OCI-LY3 (cell line): Measurements from ENCODE around the gene STK39.

ENCODE experiments used
- H2AFZ ChIP-seq: fragments of 200-600, 300-600 bp; shearing (Covaris generic); 2 replicates; pipeline ENCODE4 v1.6.0; 2014; ENCODE audit warnings: antibody characterized with exemption, low read depth, low read length
- H3K27ac ChIP-seq: fragments of 200-600, 300-600 bp; sonication (generic); 2 replicates; pipeline ENCODE4 v1.5.1; 2014; ENCODE audit warnings: mild to moderate bottlenecking, low read length, moderate library complexity, mixed read lengths
- H3K27me3 ChIP-seq: fragments of 200-600, 300-600 bp; sonication (generic); 2 replicates; pipeline ENCODE4 v1.6.1; 2014; ENCODE audit warnings: low read depth, low read length, mixed read lengths
- H3K36me3 ChIP-seq: fragments of 200-600, 300-600 bp; sonication (generic); replicated peaks from 2 replicates; pipeline ENCODE3; 2014; ENCODE audit warnings: low read depth, low read length, mixed read lengths
- H3K4me1 ChIP-seq: fragments of 300-600, 200-600 bp; sonication (generic); 2 replicates; pipeline ENCODE4 v1.6.1; 2014; ENCODE audit warnings: low read length, mixed read lengths
- H3K4me2 ChIP-seq: fragments of 200-600, 300-600 bp; sonication (generic); 2 replicates; pipeline ENCODE4 v1.6.1; 2014; ENCODE audit warnings: low read length, mixed read lengths
- H3K4me3 ChIP-seq: fragments of 300-600, 200-600 bp; sonication (generic); 2 replicates; pipeline ENCODE4 v1.5.1; 2014; ENCODE audit warnings: antibody characterized with exemption, mild to moderate bottlenecking, low read length, moderate library complexity
- H3K79me2 ChIP-seq: fragments of 300-600, 200-600 bp; shearing (Covaris generic); 2 replicates; pipeline ENCODE4 v1.6.1; 2014; ENCODE audit warnings: mild to moderate bottlenecking, low read length, mixed read lengths
- H3K9ac ChIP-seq: fragments of 300-600, 200-600 bp; shearing (Covaris generic); 2 replicates; pipeline ENCODE4 v1.6.0; 2014; ENCODE audit warnings: mild to moderate bottlenecking, low read length, moderate library complexity
- H3K9me3 ChIP-seq: fragments of 200-600, 300-600 bp; shearing (Covaris generic); 2 replicates; pipeline ENCODE4 v1.6.1; 2014; ENCODE audit warnings: low read length, mixed read lengths; ENCODE audit not compliant: insufficient read depth
- H4K20me1 ChIP-seq: fragments of 200-600, 300-600 bp; sonication (generic); 2 replicates; pipeline ENCODE4 v1.6.1; 2016; ENCODE audit warnings: low read length, mixed read lengths; ENCODE audit not compliant: insufficient read depth
- EZH2phosphoT487 ChIP-seq: fragments of 200-600 bp; shearing (Covaris generic); IDR thresholded peaks from 2 replicates; pipeline ENCODE4 v1.6.1; 2018; ENCODE audit warnings: antibody characterized with exemption, mixed run types, low read depth
- TF ChIP-seq, protein P1 (sequence below): fragments of 200-600, 300-600 bp; sonication (generic); IDR thresholded peaks from 2 replicates; pipeline ENCODE4 v1.5.1; 2014; ENCODE audit warnings: antibody characterized with exemption, low read length, low read depth

The STK39 gene

DNA sequence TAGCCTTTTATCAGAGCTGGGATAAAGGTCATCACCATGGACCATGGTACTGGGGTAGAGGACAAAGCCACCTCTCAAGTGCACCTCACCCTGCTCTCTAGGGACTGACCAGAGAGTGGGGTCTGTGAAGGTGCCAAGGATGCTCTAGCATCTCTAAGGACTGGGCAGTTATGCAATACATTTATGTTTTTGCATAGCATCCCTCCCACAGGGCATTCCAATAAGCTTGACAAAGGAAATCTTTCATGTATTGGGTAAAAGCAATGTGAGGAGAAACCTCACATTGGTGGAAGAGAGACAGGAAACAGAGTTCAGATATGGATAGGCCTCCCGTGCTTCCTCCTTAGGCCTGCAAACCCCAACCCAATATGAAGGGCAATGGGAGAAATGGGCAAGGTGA is 31.6 kb downstream of the STK39 start:
- no peaks in the 10 kb centered on the region for H3K79me2 ChIP-seq
- H3K36me3 ChIP-seq = no peaks in the 10 kb centered on the region

DNA sequence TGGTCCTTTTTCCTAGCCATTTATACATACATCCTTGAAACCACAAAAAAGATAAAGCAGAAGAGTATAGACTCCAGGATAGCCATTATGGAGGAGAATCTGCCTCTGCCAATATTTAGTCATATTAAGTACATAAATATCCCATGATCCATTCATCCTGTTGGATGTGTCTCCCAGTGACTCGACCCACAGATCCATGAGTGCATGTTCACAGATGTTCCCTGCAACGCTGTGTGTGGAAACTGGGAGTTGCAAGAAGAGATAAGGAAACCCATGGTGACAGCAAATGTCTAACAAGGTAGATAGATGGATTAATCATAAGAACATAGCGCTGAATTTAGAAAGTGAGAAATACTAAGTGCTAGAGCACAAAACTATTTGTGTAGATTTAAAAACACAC is 34.5 kb downstream of the STK39 start:
- Histone ChIP-seq H2AFZ (no peak overlapping the region), H3K9ac (no peak overlapping the region), H3K4me2 (no peak overlapping the region), H3K9me3 (no peaks in the 10 kb centered on the region), H3K4me3 (no peak overlapping the region), H3K36me3 (no peaks in the 10 kb centered on the region), H3K79me2 (no peaks in the 10 kb centered on the region), H3K27ac (no peak overlapping the region), H4K20me1 (no peaks in the 10 kb centered on the region), H3K27me3 (no peaks in the 10 kb centered on the region), H3K4me1 (peaks cover 29% of the 10 kb centered on the region)
- TF ChIP-seq, protein P1, sequence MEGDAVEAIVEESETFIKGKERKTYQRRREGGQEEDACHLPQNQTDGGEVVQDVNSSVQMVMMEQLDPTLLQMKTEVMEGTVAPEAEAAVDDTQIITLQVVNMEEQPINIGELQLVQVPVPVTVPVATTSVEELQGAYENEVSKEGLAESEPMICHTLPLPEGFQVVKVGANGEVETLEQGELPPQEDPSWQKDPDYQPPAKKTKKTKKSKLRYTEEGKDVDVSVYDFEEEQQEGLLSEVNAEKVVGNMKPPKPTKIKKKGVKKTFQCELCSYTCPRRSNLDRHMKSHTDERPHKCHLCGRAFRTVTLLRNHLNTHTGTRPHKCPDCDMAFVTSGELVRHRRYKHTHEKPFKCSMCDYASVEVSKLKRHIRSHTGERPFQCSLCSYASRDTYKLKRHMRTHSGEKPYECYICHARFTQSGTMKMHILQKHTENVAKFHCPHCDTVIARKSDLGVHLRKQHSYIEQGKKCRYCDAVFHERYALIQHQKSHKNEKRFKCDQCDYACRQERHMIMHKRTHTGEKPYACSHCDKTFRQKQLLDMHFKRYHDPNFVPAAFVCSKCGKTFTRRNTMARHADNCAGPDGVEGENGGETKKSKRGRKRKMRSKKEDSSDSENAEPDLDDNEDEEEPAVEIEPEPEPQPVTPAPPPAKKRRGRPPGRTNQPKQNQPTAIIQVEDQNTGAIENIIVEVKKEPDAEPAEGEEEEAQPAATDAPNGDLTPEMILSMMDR = no peak
- TF ChIP-seq EZH2phosphoT487 = no peak

More for the DNA sequence above, 31.6 kb downstream of the STK39 start:
- H3K4me2 ChIP-seq = no peak overlapping the region
- peaks cover 16% of the 10 kb centered on the region for H3K4me1 ChIP-seq
- H3K27me3 ChIP-seq = no peaks in the 10 kb centered on the region
- H3K27ac ChIP-seq = no peak overlapping the region
- TF ChIP-seq EZH2phosphoT487 = no peak
- TF ChIP-seq, protein P1 = no peak
- H3K9ac ChIP-seq = no peak overlapping the region
- H2AFZ ChIP-seq = no peak overlapping the region
- H4K20me1 ChIP-seq = no peaks in the 10 kb centered on the region
- H3K4me3 ChIP-seq = no peak overlapping the region
- no peaks in the 10 kb centered on the region for H3K9me3 ChIP-seq

DNA sequence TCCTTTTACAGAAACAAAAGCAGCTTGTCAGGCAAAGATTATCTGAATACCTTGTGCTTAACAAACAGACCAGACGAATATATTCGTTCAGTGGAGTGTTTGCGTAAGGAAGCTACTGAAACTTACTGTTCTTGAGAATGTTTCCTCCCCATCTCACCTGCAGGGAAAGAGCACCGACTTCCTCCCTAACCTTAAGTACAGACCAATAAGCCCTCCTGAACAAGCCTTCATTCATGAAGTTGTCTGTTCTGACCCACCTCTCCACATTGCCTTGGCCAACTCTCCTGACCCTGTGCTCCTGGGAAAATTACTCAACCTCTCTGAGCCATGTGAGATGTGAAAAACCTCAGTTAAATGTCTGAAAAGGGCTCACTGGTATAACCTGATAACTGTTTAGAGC is 35.2 kb downstream of the STK39 start:
- no peak overlapping the region for H2AFZ ChIP-seq
- 0 out of 2 replicates have a peak overlapping the region, but pooled peaks have one; percentile 6 for H3K27ac ChIP-seq
- H3K4me3 ChIP-seq = no peak overlapping the region
- no peaks in the 10 kb centered on the region for H3K9me3 ChIP-seq
- H3K4me2 ChIP-seq = peak overlapping the region; percentile 64
- H3K9ac ChIP-seq = no peak overlapping the region
- H3K27me3 ChIP-seq = no peaks in the 10 kb centered on the region
- TF ChIP-seq, protein P1 = no peak
- no peak for TF ChIP-seq EZH2phosphoT487
- H3K4me1 ChIP-seq = peaks cover 36% of the 10 kb centered on the region
- no peaks in the 10 kb centered on the region for H4K20me1 ChIP-seq
- H3K79me2 ChIP-seq = no peaks in the 10 kb centered on the region; the same call in 1 of the 2 replicates
- H3K36me3 ChIP-seq = no peaks in the 10 kb centered on the region

DNA sequence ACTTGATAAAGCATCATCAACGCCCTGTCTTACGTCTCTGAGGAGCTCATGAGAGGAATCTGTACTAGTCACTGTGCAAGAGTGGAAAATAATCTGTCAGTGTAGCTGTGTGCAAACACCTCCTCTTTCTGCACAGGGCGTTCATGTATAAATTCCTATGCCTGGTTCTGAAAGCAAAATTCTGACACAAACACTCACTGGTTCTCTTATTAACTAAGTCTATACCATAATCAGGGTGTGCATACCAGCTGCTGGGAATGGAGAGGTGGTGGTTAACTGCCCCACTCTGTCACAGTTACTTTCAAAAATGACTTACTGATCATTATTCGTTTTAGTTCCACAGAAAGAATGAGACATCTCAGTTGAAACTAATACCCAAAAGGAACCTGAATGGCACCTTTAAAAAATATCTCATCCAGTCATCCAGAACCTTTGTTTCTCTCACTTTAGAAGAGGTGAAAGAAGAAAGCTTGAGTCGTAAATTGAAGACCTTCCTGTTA is 35.7 kb downstream of the STK39 start:
- H4K20me1 ChIP-seq = no peaks in the 10 kb centered on the region
- no peaks in the 10 kb centered on the region for H3K36me3 ChIP-seq
- no peak overlapping the region for H3K9ac ChIP-seq
- H3K79me2 ChIP-seq = no peaks in the 10 kb centered on the region; the same call in 1 of the 2 replicates
- no peak overlapping the region for H2AFZ ChIP-seq
- no peaks in the 10 kb centered on the region for H3K27me3 ChIP-seq
- 0 out of 2 replicates have a peak overlapping the region, but pooled peaks have one; percentile 62 for H3K4me3 ChIP-seq
- no peak for TF ChIP-seq EZH2phosphoT487
- TF ChIP-seq, protein P1 = no peak
- peak overlapping the region; percentile 64 for H3K4me2 ChIP-seq
- H3K9me3 ChIP-seq = no peaks in the 10 kb centered on the region
- H3K4me1 ChIP-seq = peaks cover 38% of the 10 kb centered on the region
- H3K27ac ChIP-seq = 0 out of 2 replicates have a peak overlapping the region, but pooled peaks have one; percentile 6
